ENCODE measurements around the gene UBE2J2. TPM values are rescaled to one million over a fixed set of nuclear protein-coding genes. Genes with fewer than 3 reads are reported as not detected.

Gene UBE2J2
- total and polyA plus RNA-seq, 2 of the 13 experiments (the other 11 are each of a cell fraction or from before 2014, with no cell fraction given), result 25.4 to 29.4 TPM

DNA sequence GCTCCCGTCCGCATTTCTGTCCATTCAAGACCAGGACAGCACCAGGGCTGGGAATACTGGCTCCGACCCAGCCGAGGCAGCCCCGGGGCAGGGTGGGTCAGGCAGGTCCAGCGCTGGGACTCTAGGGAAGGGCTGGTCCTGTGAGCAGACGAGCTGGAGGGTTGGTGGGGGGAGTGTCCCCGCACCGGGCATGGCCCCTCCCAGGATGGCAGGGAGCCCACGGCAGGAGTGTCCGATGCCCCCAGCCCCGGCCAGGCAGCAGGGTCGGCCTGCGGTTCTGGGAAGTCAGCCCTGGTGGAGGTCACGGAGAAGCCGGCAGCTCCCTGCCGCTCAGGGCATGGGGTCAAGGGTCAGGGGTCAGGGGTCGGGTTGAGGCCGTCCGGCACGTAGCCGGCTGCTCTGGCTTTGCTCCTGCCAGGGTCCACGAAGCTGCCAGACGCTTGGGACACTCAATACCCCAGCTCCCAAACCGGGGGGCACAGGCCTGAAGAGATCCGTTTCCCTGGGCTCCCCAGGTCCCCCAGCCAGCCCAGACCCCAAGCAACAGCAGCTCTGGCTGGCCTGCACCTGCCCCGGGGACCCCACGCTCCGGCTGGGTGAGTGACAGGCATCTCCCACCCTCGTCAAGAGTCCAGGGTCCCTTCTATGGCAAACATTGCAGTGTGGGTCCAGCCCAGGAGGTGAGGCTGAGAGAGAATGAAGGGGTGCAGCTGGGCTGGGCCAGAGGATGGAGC is 33.9 kb downstream of the UBE2J2 start (continued):
- TF ChIP-seq PHF5A (CRISPR knock-in tag; IDR thresholded peaks at IDR 0.05; ENCODE audit: low read depth, unreplicated experiment) (no peak), ZNF549 (CRISPR knock-in tag; IDR thresholded peaks at IDR 0.05) (no peak), ZNF75D (CRISPR knock-in tag; IDR thresholded peaks at IDR 0.05; ENCODE audit: borderline replicate concordance) (no peak), CHCHD3 (CRISPR knock-in tag; IDR thresholded peaks at IDR 0.05) (peak; percentile 48; the same call in 1 of the 2 replicates), WIZ (CRISPR knock-in tag; IDR thresholded peaks at IDR 0.05) (no peak), SATB2 (CRISPR knock-in tag; IDR thresholded peaks at IDR 0.05) (no peak), MTA1 (CRISPR knock-in tag; IDR thresholded peaks at IDR 0.05; ENCODE audit: borderline replicate concordance) (peak; percentile 82), ZBTB42 (CRISPR knock-in tag; IDR thresholded peaks at IDR 0.05) (no peak), ZSCAN30 (CRISPR knock-in tag; IDR thresholded peaks at IDR 0.05) (no peak), SYNCRIP (IDR thresholded peaks at IDR 0.05; ENCODE audit: insufficient read depth, low read depth, low read length) (no peak), ETV5 (CRISPR knock-in tag; IDR thresholded peaks at IDR 0.05; ENCODE audit: borderline replicate concordance) (no peak), ZNF564 (CRISPR knock-in tag; IDR thresholded peaks at IDR 0.05) (peak; percentile 81)
- TF ChIP-seq, protein P1, sequence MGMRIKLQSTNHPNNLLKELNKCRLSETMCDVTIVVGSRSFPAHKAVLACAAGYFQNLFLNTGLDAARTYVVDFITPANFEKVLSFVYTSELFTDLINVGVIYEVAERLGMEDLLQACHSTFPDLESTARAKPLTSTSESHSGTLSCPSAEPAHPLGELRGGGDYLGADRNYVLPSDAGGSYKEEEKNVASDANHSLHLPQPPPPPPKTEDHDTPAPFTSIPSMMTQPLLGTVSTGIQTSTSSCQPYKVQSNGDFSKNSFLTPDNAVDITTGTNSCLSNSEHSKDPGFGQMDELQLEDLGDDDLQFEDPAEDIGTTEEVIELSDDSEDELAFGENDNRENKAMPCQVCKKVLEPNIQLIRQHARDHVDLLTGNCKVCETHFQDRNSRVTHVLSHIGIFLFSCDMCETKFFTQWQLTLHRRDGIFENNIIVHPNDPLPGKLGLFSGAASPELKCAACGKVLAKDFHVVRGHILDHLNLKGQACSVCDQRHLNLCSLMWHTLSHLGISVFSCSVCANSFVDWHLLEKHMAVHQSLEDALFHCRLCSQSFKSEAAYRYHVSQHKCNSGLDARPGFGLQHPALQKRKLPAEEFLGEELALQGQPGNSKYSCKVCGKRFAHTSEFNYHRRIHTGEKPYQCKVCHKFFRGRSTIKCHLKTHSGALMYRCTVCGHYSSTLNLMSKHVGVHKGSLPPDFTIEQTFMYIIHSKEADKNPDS (CRISPR knock-in tag; IDR thresholded peaks at IDR 0.05), result no peak
- TF ChIP-seq, protein P2, sequence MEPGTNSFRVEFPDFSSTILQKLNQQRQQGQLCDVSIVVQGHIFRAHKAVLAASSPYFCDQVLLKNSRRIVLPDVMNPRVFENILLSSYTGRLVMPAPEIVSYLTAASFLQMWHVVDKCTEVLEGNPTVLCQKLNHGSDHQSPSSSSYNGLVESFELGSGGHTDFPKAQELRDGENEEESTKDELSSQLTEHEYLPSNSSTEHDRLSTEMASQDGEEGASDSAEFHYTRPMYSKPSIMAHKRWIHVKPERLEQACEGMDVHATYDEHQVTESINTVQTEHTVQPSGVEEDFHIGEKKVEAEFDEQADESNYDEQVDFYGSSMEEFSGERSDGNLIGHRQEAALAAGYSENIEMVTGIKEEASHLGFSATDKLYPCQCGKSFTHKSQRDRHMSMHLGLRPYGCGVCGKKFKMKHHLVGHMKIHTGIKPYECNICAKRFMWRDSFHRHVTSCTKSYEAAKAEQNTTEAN (CRISPR knock-in tag; conservative IDR thresholded peaks at IDR 0.05), result no peak
- TF ChIP-seq, protein P3, sequence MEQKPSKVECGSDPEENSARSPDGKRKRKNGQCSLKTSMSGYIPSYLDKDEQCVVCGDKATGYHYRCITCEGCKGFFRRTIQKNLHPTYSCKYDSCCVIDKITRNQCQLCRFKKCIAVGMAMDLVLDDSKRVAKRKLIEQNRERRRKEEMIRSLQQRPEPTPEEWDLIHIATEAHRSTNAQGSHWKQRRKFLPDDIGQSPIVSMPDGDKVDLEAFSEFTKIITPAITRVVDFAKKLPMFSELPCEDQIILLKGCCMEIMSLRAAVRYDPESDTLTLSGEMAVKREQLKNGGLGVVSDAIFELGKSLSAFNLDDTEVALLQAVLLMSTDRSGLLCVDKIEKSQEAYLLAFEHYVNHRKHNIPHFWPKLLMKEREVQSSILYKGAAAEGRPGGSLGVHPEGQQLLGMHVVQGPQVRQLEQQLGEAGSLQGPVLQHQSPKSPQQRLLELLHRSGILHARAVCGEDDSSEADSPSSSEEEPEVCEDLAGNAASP (CRISPR knock-in tag; IDR thresholded peaks at IDR 0.05; ENCODE audit: borderline replicate concordance), result peak; percentile 31; the same call in 1 of the 2 replicates
- TF ChIP-seq, protein P4, sequence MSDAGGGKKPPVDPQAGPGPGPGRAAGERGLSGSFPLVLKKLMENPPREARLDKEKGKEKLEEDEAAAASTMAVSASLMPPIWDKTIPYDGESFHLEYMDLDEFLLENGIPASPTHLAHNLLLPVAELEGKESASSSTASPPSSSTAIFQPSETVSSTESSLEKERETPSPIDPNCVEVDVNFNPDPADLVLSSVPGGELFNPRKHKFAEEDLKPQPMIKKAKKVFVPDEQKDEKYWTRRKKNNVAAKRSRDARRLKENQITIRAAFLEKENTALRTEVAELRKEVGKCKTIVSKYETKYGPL (CRISPR knock-in tag; IDR thresholded peaks at IDR 0.05), result no peak

Data from HepG2 (cell line).